Measurements from ENCODE around the gene COLEC11.

- TF ChIP-seq, protein P1, sequence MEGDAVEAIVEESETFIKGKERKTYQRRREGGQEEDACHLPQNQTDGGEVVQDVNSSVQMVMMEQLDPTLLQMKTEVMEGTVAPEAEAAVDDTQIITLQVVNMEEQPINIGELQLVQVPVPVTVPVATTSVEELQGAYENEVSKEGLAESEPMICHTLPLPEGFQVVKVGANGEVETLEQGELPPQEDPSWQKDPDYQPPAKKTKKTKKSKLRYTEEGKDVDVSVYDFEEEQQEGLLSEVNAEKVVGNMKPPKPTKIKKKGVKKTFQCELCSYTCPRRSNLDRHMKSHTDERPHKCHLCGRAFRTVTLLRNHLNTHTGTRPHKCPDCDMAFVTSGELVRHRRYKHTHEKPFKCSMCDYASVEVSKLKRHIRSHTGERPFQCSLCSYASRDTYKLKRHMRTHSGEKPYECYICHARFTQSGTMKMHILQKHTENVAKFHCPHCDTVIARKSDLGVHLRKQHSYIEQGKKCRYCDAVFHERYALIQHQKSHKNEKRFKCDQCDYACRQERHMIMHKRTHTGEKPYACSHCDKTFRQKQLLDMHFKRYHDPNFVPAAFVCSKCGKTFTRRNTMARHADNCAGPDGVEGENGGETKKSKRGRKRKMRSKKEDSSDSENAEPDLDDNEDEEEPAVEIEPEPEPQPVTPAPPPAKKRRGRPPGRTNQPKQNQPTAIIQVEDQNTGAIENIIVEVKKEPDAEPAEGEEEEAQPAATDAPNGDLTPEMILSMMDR (IDR thresholded peaks at IDR 0.05), result no peak
- TF ChIP-seq ZFX (IDR thresholded peaks at IDR 0.05; ENCODE audit: borderline replicate concordance), result no peak
Measured at GRCh38 chr2:3594493-3595281, at the start of gene COLEC11.
